ENCODE results near the gene NCAPH2.

The NCAPH2 gene

DNA sequence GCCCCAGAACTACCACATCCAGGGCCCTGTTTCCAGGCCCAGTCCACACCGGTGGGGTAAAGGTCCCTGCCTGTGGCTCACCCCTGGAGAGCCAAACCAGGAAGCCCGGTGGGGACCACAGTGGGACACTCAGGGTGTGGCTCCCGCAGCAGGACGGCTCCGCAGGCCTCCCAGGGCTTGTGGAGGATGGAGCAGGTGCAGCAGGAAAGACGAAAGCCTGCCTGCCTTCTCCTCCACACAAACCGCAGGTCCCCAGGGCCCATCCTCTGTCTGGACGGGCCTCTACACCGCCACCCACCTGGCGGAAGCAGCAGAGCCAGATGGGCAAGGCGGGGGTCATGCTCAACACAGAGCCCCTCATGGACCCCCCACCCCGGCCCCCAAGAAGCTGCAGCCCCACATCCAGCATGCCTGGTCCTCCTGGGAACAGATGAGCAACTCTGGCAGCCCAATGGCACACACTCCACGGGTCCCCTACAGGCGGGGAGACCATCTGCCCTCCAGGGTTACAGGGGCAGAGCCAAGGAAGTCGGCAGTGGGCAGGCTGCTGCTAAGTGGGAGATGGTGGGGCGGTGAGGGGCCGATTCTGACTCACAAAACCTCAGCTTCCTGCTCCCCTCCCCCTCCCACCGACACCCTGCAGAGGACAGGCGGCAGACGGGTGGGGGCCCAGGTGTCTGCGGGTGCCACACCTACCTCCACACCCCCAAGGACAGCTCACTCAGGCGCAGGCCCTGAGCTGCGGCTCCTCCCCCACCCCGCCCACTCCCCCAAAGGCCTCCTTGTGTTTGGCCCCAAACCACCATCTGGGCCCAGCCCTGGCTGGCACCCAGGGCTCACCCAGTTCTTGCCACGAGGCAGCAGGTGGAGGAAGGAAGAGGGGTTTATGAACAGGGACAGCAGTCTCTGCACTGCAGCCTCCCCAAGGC, 38.4 kb upstream of the NCAPH2 start:
- H3K4me3 ChIP-seq (ENCODE audit: low read length): peak overlapping the region; percentile 64
- peak overlapping the region; percentile 34; the same call in 1 of the 2 replicates for H3K9ac ChIP-seq (ENCODE audit: low read length)
- peaks cover 29% of the 10 kb centered on the region for H4K20me1 ChIP-seq (ENCODE audit: insufficient read depth, low read length)

DNA sequence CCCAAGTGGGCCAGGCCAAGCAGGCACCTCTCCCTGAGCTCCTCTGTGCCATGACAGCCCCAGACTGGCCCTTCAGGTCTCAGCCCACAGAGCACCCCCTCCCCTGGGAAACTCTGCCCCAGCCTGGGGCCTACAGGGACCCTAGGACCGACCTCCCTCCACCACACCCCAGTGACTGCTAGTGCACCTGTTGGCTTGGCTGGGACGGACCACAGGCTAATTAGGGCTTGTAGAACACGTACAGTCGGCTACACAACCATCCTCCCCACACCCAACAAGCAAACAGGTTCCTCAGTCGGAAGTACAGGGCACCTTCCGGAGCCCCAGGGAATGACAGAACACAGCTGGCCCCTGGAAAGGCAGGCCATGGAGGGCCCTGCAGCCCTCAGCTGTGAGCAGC, 37.5 kb upstream of the NCAPH2 start:
- Histone ChIP-seq H3K27ac (ENCODE audit: low read length) (peak overlapping the region; percentile 36), H4K20me1 (ENCODE audit: insufficient read depth, low read length) (peaks cover 29% of the 10 kb centered on the region), H3K4me1 (ENCODE audit: low read length) (peaks cover 34% of the 10 kb centered on the region), H3K4me3 (ENCODE audit: low read length) (peak overlapping the region; percentile 64), H2AFZ (ENCODE audit: low read depth, low read length) (no peak overlapping the region), H3K27me3 (ENCODE audit: low read depth, low read length) (no peaks in the 10 kb centered on the region), H3K79me2 (ENCODE audit: low read length) (peaks cover 55% of the 10 kb centered on the region), H3K9ac (ENCODE audit: low read length) (no peak overlapping the region), H3K4me2 (ENCODE audit: low read length) (peak overlapping the region; percentile 71), H3K9me3 (ENCODE audit: insufficient read depth, low read length) (no peaks in the 10 kb centered on the region), H3K36me3 (replicated peaks; ENCODE audit: low read depth, low read length) (no peaks in the 10 kb centered on the region)
- TF ChIP-seq, protein P1, sequence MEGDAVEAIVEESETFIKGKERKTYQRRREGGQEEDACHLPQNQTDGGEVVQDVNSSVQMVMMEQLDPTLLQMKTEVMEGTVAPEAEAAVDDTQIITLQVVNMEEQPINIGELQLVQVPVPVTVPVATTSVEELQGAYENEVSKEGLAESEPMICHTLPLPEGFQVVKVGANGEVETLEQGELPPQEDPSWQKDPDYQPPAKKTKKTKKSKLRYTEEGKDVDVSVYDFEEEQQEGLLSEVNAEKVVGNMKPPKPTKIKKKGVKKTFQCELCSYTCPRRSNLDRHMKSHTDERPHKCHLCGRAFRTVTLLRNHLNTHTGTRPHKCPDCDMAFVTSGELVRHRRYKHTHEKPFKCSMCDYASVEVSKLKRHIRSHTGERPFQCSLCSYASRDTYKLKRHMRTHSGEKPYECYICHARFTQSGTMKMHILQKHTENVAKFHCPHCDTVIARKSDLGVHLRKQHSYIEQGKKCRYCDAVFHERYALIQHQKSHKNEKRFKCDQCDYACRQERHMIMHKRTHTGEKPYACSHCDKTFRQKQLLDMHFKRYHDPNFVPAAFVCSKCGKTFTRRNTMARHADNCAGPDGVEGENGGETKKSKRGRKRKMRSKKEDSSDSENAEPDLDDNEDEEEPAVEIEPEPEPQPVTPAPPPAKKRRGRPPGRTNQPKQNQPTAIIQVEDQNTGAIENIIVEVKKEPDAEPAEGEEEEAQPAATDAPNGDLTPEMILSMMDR (IDR thresholded peaks at IDR 0.05; ENCODE audit: low read depth, low read length): no peak
- no peak for TF ChIP-seq EZH2phosphoT487 (IDR thresholded peaks at IDR 0.05; ENCODE audit: low read depth)

More for the DNA sequence above, 38.4 kb upstream of the NCAPH2 start:
- H3K79me2 ChIP-seq (ENCODE audit: low read length): peaks cover 55% of the 10 kb centered on the region
- H3K4me2 ChIP-seq (ENCODE audit: low read length): peak overlapping the region; percentile 71
- H3K36me3 ChIP-seq (replicated peaks; ENCODE audit: low read depth, low read length): no peaks in the 10 kb centered on the region
- TF ChIP-seq EZH2phosphoT487 (IDR thresholded peaks at IDR 0.05; ENCODE audit: low read depth): no peak
- TF ChIP-seq, protein P1 (IDR thresholded peaks at IDR 0.05; ENCODE audit: low read depth, low read length): 0 out of 2 replicates have a peak, but pooled peaks have one; percentile 4
- H3K27me3 ChIP-seq (ENCODE audit: low read depth, low read length): no peaks in the 10 kb centered on the region
- H3K27ac ChIP-seq (ENCODE audit: low read length): peak overlapping the region; percentile 54
- no peak overlapping the region for H2AFZ ChIP-seq (ENCODE audit: low read depth, low read length)
- peaks cover 32% of the 10 kb centered on the region for H3K4me1 ChIP-seq (ENCODE audit: low read length)
- no peaks in the 10 kb centered on the region for H3K9me3 ChIP-seq (ENCODE audit: insufficient read depth, low read length)

DNA sequence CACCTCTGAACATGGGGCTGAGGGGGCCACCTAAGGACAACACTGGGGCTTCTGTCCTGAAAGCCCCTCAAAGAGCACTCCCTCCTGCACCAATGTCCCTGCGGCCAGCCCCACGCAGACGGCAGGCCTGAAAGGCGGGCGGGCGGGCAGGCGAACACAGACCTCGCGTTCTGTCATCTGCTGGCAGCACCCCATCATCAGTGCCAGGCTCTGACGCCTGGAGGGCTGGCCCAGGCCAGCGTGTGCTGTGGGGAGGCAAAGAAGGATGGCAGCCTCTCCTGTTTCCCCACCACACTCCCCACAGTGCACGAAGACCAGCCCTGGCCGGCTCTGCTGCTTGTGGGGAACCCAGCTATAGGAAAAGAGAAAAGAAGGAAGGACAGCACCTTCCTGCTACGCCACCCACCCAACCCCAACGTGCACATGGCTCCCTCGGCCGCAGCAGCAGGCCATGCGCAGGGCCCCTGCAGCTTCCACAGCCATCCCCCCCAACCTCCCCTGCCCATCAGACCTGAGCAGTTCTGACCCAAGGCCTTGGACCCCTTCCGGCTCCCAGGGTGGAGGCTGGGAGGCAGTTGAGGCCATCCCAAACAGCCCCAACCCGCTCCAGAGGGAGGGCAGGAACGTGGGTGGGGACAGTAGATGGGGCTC, 36.7 kb upstream of the NCAPH2 start:
- no peak overlapping the region for H2AFZ ChIP-seq (ENCODE audit: low read depth, low read length)

More for the DNA sequence above, 36.7 kb upstream of the NCAPH2 start:
- H3K4me2 ChIP-seq (ENCODE audit: low read length): no peak overlapping the region
- peaks cover 29% of the 10 kb centered on the region for H4K20me1 ChIP-seq (ENCODE audit: insufficient read depth, low read length)
- H3K27ac ChIP-seq (ENCODE audit: low read length): no peak overlapping the region
- no peak for TF ChIP-seq EZH2phosphoT487 (IDR thresholded peaks at IDR 0.05; ENCODE audit: low read depth)
- TF ChIP-seq, protein P1 (IDR thresholded peaks at IDR 0.05; ENCODE audit: low read depth, low read length): no peak
- H3K9me3 ChIP-seq (ENCODE audit: insufficient read depth, low read length): no peaks in the 10 kb centered on the region
- peaks cover 55% of the 10 kb centered on the region for H3K79me2 ChIP-seq (ENCODE audit: low read length)
- H3K36me3 ChIP-seq (replicated peaks; ENCODE audit: low read depth, low read length): no peaks in the 10 kb centered on the region
- H3K9ac ChIP-seq (ENCODE audit: low read length): no peak overlapping the region
- peaks cover 35% of the 10 kb centered on the region for H3K4me1 ChIP-seq (ENCODE audit: low read length)
- H3K27me3 ChIP-seq (ENCODE audit: low read depth, low read length): no peaks in the 10 kb centered on the region
- no peak overlapping the region for H3K4me3 ChIP-seq (ENCODE audit: low read length)
